Body of pancreas (tissue), 4 donors: ENCODE results near the gene STK40.

ENCODE experiments used
- CTCF ChIP-seq, 7 experiments: fragments of 450-650 bp in 4 of 7; fragments of 200-600 bp in 3 of 7; sonication (generic) in 3 of 7; IDR thresholded peaks; one replicate each; pipeline ENCODE4 v1.5.1; 2016 to 2019; ENCODE audit warnings: antibody characterized with exemption in 7 of 7
- POLR2A ChIP-seq, 3 donors: fragments of 450-650 bp; IDR thresholded peaks; one replicate each; pipeline ENCODE4 v1.6.1; 2016; ENCODE audit warnings: antibody characterized with exemption in 3 of 3, mild to moderate bottlenecking in 2 of 3

GRCh38 chr1:36417931-36418330 lies 32.2 kb upstream of the STK40 start:
- TF ChIP-seq POLR2A (IDR thresholded peaks at IDR 0.05): no peak
- TF ChIP-seq CTCF (IDR thresholded peaks at IDR 0.05): no peak
